Measurements from ENCODE around the gene MCRIP1. TPM values are rescaled to one million over a fixed set of nuclear protein-coding genes. Genes with fewer than 3 reads are reported as not detected.

MCRIP1 gene
- total and polyA plus RNA-seq, 2 experiments from 2014 or later: 102 to 145 TPM

GRCh38 chr17:81869221-81870130 is 36.4 kb upstream of the MCRIP1 start:
- WGBS, 2 experiments (ENCODE audit: low coverage in 1 of 2, low lambda C conversion rate in 2 of 2, missing lambda C conversion rate in 2 of 2): 19 to 24% methylated on average over 38 to 44 of the region's 52 CpGs
- Histone ChIP-seq H3F3A (ENCODE audit: insufficient read depth) (peaks cover 38% of the 10 kb centered on the region), H3K4me1 (ENCODE audit: insufficient read depth) (peaks cover 5% of the 10 kb centered on the region), H3K36me3 (ENCODE audit: low read depth) (no peaks in the 10 kb centered on the region), H3K4me2 (ENCODE audit: unreplicated experiment) (peak overlapping the region; percentile 95), H4K20me1 (ENCODE audit: insufficient read depth) (no peaks in the 10 kb centered on the region), H3K4me3 (peak overlapping the region; percentile 94), H3K79me2 (ENCODE audit: insufficient read depth) (peaks cover 62% of the 10 kb centered on the region), H3K27ac (peak overlapping the region; percentile 90), H3K27me3 (replicated peaks; ENCODE audit: insufficient read depth) (no peaks in the 10 kb centered on the region), H3K9ac (peak overlapping the region; percentile 98), H3K9me3 (ENCODE audit: low read depth) (no peaks in the 10 kb centered on the region), H2AFZ (no peak overlapping the region), H3K9me2 (ENCODE audit: insufficient read depth) (no peaks in the 10 kb centered on the region)
- DNase-seq: peak; percentile 51
- in situ Hi-C loops (cut with MboI): no loop called here
- no peak for TF ChIP-seq EZH2 (IDR thresholded peaks at IDR 0.05; ENCODE audit: insufficient read depth, poor library complexity, severe bottlenecking)
- no peak for TF ChIP-seq EZH2phosphoT487 (IDR thresholded peaks at IDR 0.05; ENCODE audit: insufficient read depth, low read depth)

DNA sequence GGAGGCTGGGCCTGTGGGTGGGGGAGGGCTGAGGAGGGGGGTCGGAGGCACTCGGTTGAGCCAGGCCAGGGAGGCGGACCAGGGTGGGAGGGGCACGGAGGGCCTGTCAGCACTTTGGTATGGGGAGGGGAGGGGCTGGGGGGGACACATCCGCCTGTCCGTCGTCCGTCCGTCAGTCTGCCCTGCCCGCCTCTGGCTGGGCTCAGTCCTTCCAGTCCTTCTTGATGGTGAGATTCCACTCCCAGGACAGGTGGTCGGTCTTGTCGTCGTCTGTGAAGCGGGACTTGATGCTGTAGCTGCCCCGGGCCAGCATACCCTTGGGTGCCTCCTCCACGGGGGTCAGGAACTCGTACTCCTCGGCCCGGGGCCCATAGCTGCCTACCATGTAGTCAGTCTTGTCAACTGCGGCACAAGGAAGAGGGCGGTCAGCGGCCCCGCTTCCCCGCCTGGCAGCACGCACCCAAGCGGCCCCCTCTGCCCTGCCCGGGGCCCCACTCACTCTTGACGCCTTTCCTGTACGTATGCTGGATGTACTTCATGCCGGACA is 35.7 kb upstream of the MCRIP1 start:
- peak overlapping the region; percentile 98; the same call in 1 of the 2 replicates for H3K9ac ChIP-seq
- peak overlapping the region; percentile 95 for H3K4me2 ChIP-seq (ENCODE audit: unreplicated experiment)
- H3K9me3 ChIP-seq (ENCODE audit: low read depth): no peaks in the 10 kb centered on the region
- peaks cover 6% of the 10 kb centered on the region for H3K4me1 ChIP-seq (ENCODE audit: insufficient read depth)
- no peaks in the 10 kb centered on the region for H4K20me1 ChIP-seq (ENCODE audit: insufficient read depth)
- no peak for TF ChIP-seq EZH2 (IDR thresholded peaks at IDR 0.05; ENCODE audit: insufficient read depth, poor library complexity, severe bottlenecking)
- no peak for TF ChIP-seq EZH2phosphoT487 (IDR thresholded peaks at IDR 0.05; ENCODE audit: insufficient read depth, low read depth)
- no peak overlapping the region for H2AFZ ChIP-seq
- no peaks in the 10 kb centered on the region for H3K36me3 ChIP-seq (ENCODE audit: low read depth)
- in situ Hi-C loops (cut with MboI): no loop called here
- H3K9me2 ChIP-seq (ENCODE audit: insufficient read depth): no peaks in the 10 kb centered on the region
- no peaks in the 10 kb centered on the region for H3K27me3 ChIP-seq (replicated peaks; ENCODE audit: insufficient read depth)
- H3F3A ChIP-seq (ENCODE audit: insufficient read depth): peaks cover 33% of the 10 kb centered on the region
- peak overlapping the region; percentile 90 for H3K27ac ChIP-seq
- H3K4me3 ChIP-seq: peak overlapping the region; percentile 94
- peak; percentile 78 for DNase-seq
- peaks cover 68% of the 10 kb centered on the region for H3K79me2 ChIP-seq (ENCODE audit: insufficient read depth)
- WGBS, 2 experiments (ENCODE audit: low coverage in 1 of 2, low lambda C conversion rate in 2 of 2, missing lambda C conversion rate in 2 of 2): 55 to 77% methylated on average over 17 to 30 of the region's 30 CpGs

GRCh38 chr17:81867991-81868673 is 35.0 kb upstream of the MCRIP1 start:
- Histone ChIP-seq H4K20me1 (ENCODE audit: insufficient read depth) (no peaks in the 10 kb centered on the region), H3K4me1 (ENCODE audit: insufficient read depth) (peaks cover 12% of the 10 kb centered on the region), H3F3A (ENCODE audit: insufficient read depth) (peaks cover 35% of the 10 kb centered on the region), H3K4me2 (ENCODE audit: unreplicated experiment) (no peak overlapping the region), H3K27me3 (replicated peaks; ENCODE audit: insufficient read depth) (no peaks in the 10 kb centered on the region), H3K27ac (peak overlapping the region; percentile 90), H3K9me2 (ENCODE audit: insufficient read depth) (no peaks in the 10 kb centered on the region), H2AFZ (no peak overlapping the region), H3K79me2 (ENCODE audit: insufficient read depth) (peaks cover 68% of the 10 kb centered on the region), H3K36me3 (ENCODE audit: low read depth) (no peaks in the 10 kb centered on the region), H3K9me3 (ENCODE audit: low read depth) (no peaks in the 10 kb centered on the region), H3K4me3 (no peak overlapping the region), H3K9ac (peak overlapping the region; percentile 44)
- TF ChIP-seq EZH2phosphoT487 (IDR thresholded peaks at IDR 0.05; ENCODE audit: insufficient read depth, low read depth) (no peak), EZH2 (IDR thresholded peaks at IDR 0.05; ENCODE audit: insufficient read depth, poor library complexity, severe bottlenecking) (no peak)
- 57 to 65% methylated on average over 23 to 24 of the region's 28 CpGs for WGBS, 2 experiments (ENCODE audit: low coverage in 1 of 2, low lambda C conversion rate in 2 of 2, missing lambda C conversion rate in 2 of 2)
- DNase-seq: peak; percentile 33
- in situ Hi-C loops (cut with MboI): no loop called here
